ENCODE data around the gene STARD3. TPM values are rescaled to one million over a fixed set of nuclear protein-coding genes. Genes with fewer than 3 reads are reported as not detected.
A peak's percentile ranks its signal among the peaks of the same experiment; 100 is the strongest.

The STARD3 gene
- polyA plus RNA-seq, 3 donors from 2014 or later = 45.1 to 88.6 (median 78.5) TPM

GRCh38 chr17:39655105-39655504 lies 18.2 kb downstream of the STARD3 start:
- Mint-ChIP-seq H3K36me3 (no peaks in the 10 kb centered on the region), H3K27ac (peak overlapping the region in 1 of 6 donors; percentile 66), H3K4me3 (no peak overlapping the region), H3K9me3 (no peaks in the 10 kb centered on the region), H3K27me3 (ENCODE audit: low read depth in 3 of 3) (peaks cover 0 to 6% (median 4%) of the 10 kb centered on the region in 3 donors), H3K4me1 (peaks cover 36 to 41% of the 10 kb centered on the region in 2 donors)
- DNase-seq = no peak

- Mint-ChIP-seq H3K36me3 (peaks cover 0 to 8% (median 3%) of the 10 kb centered on the region in 3 donors), H3K27ac (no peak overlapping the region), H3K27me3 (ENCODE audit: low read depth in 3 of 3) (peaks cover 0 to 5% (median 2%) of the 10 kb centered on the region in 3 donors), H3K4me3 (no peak overlapping the region), H3K4me1 (peaks cover 13 to 18% of the 10 kb centered on the region in 2 donors), H3K9me3 (no peaks in the 10 kb centered on the region)
- no peak for DNase-seq
Observed at GRCh38 chr17:39658346-39658745, 21.4 kb downstream of the STARD3 start.

GRCh38 chr17:39658760-39659159 lies 21.8 kb downstream of the STARD3 start:
- Mint-ChIP-seq H3K27me3 (ENCODE audit: low read depth in 3 of 3) (peaks cover 0 to 5% (median 2%) of the 10 kb centered on the region in 3 donors), H3K36me3 (peaks cover 0 to 8% (median 3%) of the 10 kb centered on the region in 3 donors), H3K4me3 (no peak overlapping the region), H3K9me3 (no peaks in the 10 kb centered on the region), H3K4me1 (peaks cover 11 to 15% of the 10 kb centered on the region in 2 donors), H3K27ac (no peak overlapping the region)
- DNase-seq = no peak

DNA sequence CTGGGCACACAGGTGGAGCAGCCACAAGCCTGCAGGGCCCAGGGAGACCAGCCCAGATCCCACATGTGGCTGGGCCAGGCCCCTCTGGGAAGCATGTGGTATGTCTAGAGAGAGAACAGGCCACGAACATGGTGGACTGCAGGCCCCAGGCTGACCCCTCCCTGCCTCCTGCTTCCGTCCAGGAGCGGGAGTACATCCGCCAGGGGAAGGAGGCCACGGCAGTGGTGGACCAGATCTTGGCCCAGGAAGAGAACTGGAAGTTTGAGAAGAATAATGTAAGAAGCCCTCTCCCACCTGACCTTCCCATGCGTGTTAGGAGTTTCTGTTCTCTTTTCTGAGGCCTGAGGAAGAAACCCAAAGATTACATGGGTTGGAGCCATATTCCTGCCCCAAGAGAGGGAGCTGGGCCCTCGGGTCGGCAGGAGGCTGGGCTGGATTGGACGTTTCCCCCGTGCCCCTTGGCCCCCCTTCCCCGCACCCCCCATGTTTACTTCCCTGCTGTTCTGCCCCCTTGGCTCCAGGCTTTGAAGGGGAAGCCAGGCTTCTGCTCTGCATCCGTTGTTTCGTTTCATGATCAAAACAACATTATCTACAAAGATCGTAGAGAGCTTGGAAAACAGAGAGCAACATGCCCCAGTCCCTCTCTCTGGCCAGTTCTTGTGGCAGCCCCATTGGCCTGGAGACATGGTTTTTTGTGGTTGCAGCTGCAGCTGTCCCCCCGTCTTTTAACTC lies 22.5 kb downstream of the STARD3 start:
- no peak for DNase-seq
- H3K4me3 Mint-ChIP-seq = no peak overlapping the region
- H3K36me3 Mint-ChIP-seq = peaks cover 0 to 8% (median 3%) of the 10 kb centered on the region in 3 donors
- peaks cover 0 to 5% (median 2%) of the 10 kb centered on the region in 3 donors for H3K27me3 Mint-ChIP-seq (ENCODE audit: low read depth in 3 of 3)
- H3K27ac Mint-ChIP-seq = no peak overlapping the region
- H3K4me1 Mint-ChIP-seq = peaks cover 9 to 11% of the 10 kb centered on the region in 2 donors
- no peaks in the 10 kb centered on the region for H3K9me3 Mint-ChIP-seq

DNA sequence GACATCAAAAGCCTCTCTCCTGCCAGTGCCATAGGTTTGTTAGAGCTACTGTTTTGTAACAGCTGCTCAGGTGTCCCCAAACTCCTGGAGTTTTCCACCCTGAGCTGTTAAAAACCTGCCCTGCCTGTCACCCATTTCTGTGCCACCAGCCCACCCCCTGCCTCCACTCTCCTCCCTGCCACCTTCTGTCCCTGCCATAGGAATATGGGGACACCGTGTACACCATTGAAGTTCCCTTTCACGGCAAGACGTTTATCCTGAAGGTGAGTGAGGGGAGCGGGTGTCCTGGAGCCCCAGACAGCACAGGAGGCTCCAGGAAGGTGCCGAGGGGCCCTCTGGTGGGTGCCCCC lies 23.0 kb downstream of the STARD3 start:
- H3K4me3 Mint-ChIP-seq = no peak overlapping the region
- no peaks in the 10 kb centered on the region for H3K9me3 Mint-ChIP-seq
- H3K27me3 Mint-ChIP-seq (ENCODE audit: low read depth in 3 of 3) = peaks cover 2 to 5% (median 4%) of the 10 kb centered on the region in 3 donors
- peak overlapping the region in 1 of 6 donors; percentile 36 for H3K27ac Mint-ChIP-seq
- DNase-seq = no peak
- H3K4me1 Mint-ChIP-seq = peaks cover 6 to 7% of the 10 kb centered on the region in 2 donors
- H3K36me3 Mint-ChIP-seq = peaks cover 0 to 8% (median 3%) of the 10 kb centered on the region in 3 donors

DNA sequence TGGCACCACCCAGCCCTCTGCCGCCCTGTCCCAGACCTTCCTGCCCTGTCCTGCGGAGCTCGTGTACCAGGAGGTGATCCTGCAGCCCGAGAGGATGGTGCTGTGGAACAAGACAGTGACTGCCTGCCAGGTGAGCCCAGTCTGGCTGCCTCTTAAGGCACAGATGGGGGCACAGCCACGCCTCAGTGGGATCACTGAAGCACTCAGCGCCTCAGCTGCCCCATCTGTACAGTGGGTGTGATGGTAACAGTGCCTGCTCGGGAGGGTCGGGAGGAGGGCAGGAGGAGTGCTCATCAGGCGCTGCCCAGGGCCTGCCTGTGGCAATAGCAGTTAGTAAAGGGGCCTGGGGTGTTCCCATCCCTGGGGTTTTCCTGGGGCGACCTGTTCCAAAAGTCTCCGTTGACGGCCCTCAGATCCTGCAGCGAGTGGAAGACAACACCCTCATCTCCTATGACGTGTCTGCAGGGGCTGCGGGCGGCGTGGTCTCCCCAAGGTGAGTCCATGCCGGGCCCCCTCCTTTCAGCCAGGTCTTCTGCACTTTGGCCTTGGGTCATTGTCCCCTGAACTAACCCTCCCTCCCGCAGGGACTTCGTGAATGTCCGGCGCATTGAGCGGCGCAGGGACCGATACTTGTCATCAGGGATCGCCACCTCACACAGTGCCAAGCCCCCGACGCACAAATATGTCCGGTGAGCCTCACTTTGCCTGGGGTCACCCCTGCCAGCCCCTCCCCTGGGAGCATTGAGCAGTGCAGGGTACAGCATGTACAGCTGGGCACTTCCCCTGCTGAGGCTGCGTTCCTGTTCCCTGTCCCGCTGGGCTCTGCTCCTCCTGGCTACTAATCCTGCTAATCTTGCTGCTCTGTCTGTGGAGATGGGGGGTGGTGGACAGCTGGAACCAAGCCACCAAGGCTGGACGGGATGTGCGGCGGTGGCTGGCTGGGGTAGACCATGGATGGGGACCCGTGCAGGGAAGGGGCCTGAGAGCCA lies 23.7 kb downstream of the STARD3 start:
- no peak overlapping the region for H3K4me3 Mint-ChIP-seq
- no peak overlapping the region for H3K27ac Mint-ChIP-seq

GRCh38 chr17:39661744-39662541 lies 25.0 kb downstream of the STARD3 start:
- H3K9me3 Mint-ChIP-seq = no peaks in the 10 kb centered on the region
- no peak for DNase-seq
- peaks cover 1 to 7% (median 2%) of the 10 kb centered on the region in 3 donors for H3K27me3 Mint-ChIP-seq (ENCODE audit: low read depth in 3 of 3)
- H3K4me3 Mint-ChIP-seq = no peak overlapping the region
- peaks cover 0 to 2% of the 10 kb centered on the region in 2 donors for H3K4me1 Mint-ChIP-seq
- H3K27ac Mint-ChIP-seq = no peak overlapping the region
- peaks cover 0 to 8% (median 3%) of the 10 kb centered on the region in 3 donors for H3K36me3 Mint-ChIP-seq

More for the DNA sequence above, 23.7 kb downstream of the STARD3 start:
- H3K36me3 Mint-ChIP-seq = peaks cover 0 to 8% (median 3%) of the 10 kb centered on the region in 3 donors
- peaks cover 0 to 4% of the 10 kb centered on the region in 2 donors for H3K4me1 Mint-ChIP-seq
- peaks cover 1 to 7% (median 2%) of the 10 kb centered on the region in 3 donors for H3K27me3 Mint-ChIP-seq (ENCODE audit: low read depth in 3 of 3)
- DNase-seq = no peak
- no peaks in the 10 kb centered on the region for H3K9me3 Mint-ChIP-seq

DNA sequence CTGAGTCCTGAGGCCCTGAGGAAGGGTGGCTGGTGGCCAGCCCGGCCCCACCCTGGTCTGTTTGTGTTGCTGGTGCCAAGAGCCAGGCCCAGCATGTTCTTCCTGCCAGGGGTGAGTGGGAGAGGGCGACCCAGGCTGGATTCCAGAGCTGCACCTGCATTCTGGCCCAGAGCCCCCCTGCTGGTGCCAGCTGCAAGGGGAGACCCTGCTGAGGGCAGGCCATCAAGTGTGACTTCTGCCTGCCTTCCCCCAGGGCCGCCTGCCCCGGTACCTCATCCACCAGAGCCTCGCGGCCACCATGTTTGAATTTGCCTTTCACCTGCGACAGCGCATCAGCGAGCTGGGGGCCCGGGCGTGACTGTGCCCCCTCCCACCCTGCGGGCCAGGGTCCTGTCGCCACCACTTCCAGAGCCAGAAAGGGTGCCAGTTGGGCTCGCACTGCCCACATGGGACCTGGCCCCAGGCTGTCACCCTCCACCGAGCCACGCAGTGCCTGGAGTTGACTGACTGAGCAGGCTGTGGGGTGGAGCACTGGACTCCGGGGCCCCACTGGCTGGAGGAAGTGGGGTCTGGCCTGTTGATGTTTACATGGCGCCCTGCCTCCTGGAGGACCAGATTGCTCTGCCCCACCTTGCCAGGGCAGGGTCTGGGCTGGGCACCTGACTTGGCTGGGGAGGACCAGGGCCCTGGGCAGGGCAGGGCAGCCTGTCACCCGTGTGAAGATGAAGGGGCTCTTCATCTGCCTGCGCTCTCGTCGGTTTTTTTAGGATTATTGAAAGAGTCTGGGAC lies 25.8 kb downstream of the STARD3 start:
- H3K9me3 Mint-ChIP-seq = no peaks in the 10 kb centered on the region
- H3K4me3 Mint-ChIP-seq = no peak overlapping the region
- peaks cover 0 to 2% of the 10 kb centered on the region in 2 donors for H3K4me1 Mint-ChIP-seq
- DNase-seq = no peak
- H3K36me3 Mint-ChIP-seq = peaks cover 0 to 8% (median 3%) of the 10 kb centered on the region in 3 donors
- no peak overlapping the region for H3K27ac Mint-ChIP-seq
- H3K27me3 Mint-ChIP-seq (ENCODE audit: low read depth in 3 of 3) = peaks cover 1 to 7% (median 2%) of the 10 kb centered on the region in 3 donors

- peaks cover 0 to 7% (median 1%) of the 10 kb centered on the region in 3 donors for H3K27me3 Mint-ChIP-seq (ENCODE audit: low read depth in 3 of 3)
- H3K4me3 Mint-ChIP-seq = no peak overlapping the region
- H3K27ac Mint-ChIP-seq = no peak overlapping the region
- peaks cover 1 to 2% of the 10 kb centered on the region in 2 donors for H3K4me1 Mint-ChIP-seq
- H3K9me3 Mint-ChIP-seq = no peaks in the 10 kb centered on the region
- DNase-seq = no peak
- H3K36me3 Mint-ChIP-seq = peaks cover 0 to 8% (median 3%) of the 10 kb centered on the region in 3 donors
Observed at GRCh38 chr17:39663340-39663687, 26.4 kb downstream of the STARD3 start.

DNA sequence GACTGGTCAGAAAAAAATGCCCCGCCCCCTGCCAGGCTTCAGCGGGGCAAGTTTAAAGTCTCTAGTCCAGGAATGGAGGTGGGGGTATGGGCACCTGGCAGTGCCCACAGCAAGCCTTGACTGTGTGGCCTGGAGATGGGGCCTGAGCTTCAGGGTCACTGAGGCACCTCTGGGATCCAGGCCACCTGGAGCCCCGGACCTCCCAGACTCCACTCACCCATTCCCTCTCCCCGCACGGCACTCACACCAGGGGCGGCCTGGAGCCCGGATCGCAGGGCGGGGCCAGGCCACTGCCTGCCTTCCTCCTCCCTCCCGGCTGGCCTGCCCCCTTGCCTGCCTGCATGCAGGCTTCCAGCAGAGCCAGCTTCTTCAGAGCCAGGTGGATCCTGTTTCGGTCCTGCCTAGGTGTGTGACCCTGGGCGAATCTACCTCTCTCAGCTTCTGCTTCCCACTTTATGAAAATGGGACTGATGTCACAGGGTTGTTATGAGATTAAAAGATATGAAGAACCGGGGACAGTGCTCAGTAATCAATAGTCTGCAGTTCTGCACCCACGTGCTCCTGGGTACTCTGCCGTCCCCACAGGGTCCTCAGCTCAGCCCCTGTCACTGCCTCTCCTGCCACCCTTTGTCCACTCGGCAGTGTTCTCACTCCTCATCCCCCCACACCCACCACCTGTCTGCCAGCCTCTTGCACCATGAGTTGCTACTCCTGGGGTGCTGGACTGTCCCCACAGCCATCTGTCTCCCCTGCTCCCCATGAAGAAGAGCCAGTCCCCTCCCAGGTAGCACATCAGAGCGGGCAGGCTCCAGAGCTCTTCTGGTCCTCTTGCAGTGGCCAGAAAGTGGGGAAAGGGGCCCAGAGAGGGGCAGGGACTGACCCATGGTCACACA lies 27.0 kb downstream of the STARD3 start:
- peaks cover 0 to 8% (median 3%) of the 10 kb centered on the region in 3 donors for H3K36me3 Mint-ChIP-seq
- peaks cover 0 to 7% (median 4%) of the 10 kb centered on the region in 3 donors for H3K27me3 Mint-ChIP-seq (ENCODE audit: low read depth in 3 of 3)
- H3K4me3 Mint-ChIP-seq = no peak overlapping the region
- H3K27ac Mint-ChIP-seq = peak overlapping the region in 2 of 6 donors; percentile 7 to 51
- peaks cover 7% of the 10 kb centered on the region in 2 donors for H3K4me1 Mint-ChIP-seq
- DNase-seq = no peak
- no peaks in the 10 kb centered on the region for H3K9me3 Mint-ChIP-seq

DNA sequence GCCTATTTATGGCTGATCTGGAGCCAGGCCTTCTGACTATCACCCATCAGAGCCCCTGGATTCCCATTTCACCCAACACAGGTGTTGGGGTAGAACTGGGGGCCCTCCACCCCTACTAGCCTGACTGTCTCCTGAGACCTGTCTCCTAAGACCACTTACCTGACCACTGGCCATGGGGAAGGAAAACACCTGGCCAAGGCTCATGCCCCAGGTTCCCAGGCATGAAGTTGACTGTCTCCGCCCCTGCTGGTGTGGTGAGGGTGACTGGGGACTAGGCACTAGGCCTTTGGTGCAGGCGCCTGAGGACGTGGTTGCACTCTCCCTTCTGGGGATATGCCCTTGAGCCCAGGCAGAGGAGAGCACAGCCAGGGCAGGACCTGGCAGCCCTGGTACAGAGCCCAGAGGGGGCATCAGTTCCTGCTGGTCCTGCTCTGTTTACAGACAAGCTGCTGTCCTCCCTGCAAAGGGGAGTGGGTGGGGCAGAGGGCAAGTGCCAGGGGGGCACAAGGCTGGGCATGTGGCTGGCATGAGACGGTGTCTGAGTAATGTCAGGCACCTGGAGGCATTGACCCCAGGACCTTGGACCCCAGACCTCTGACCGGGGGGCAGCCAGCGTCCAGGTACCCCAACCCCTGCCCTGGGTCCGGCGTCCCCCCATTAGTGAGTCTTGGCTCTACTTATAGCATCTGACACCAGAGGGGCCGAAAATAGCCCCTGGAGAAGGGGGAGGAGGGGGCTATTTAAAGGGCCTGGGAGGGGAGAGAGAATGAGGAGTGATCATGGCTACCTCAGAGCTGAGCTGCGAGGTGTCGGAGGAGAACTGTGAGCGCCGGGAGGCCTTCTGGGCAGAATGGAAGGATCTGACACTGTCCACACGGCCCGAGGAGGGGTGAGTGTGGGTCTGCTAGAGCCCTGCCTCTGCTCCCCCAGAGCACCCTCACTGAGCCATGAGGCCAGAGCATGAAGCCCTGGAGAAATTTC lies 27.9 kb downstream of the STARD3 start, which contains the start of gene TCAP:
TSS of gene TCAP (plus strand) at position 769 of the 981 bp plus-strand sequence. CDS start at position 780, 11 bp downstream.
- H3K27me3 Mint-ChIP-seq (ENCODE audit: low read depth in 3 of 3) = peaks cover 0 to 8% (median 7%) of the 10 kb centered on the region in 3 donors
- peak within 1 kb of the TSS in 2 of 5 donors; percentile 35 to 53 for H3K4me3 Mint-ChIP-seq
- peaks cover 8% of the 10 kb centered on the region in 2 donors for H3K4me1 Mint-ChIP-seq
- peak within 1 kb of the TSS in 3 of 6 donors; percentile 7 to 36 (median 9) for H3K27ac Mint-ChIP-seq
- no peaks in the 10 kb centered on the region for H3K9me3 Mint-ChIP-seq
- no peak for DNase-seq
- peaks cover 0 to 8% (median 3%) of the 10 kb centered on the region in 3 donors for H3K36me3 Mint-ChIP-seq

All from immature natural killer cell (primary cell).